ENCODE data around the gene RGSL1. TPM values are rescaled to one million over a fixed set of nuclear protein-coding genes. Genes with fewer than 3 reads are reported as not detected.

The RGSL1 gene
- polyA plus RNA-seq, 1 experiment: not detected

DNA sequence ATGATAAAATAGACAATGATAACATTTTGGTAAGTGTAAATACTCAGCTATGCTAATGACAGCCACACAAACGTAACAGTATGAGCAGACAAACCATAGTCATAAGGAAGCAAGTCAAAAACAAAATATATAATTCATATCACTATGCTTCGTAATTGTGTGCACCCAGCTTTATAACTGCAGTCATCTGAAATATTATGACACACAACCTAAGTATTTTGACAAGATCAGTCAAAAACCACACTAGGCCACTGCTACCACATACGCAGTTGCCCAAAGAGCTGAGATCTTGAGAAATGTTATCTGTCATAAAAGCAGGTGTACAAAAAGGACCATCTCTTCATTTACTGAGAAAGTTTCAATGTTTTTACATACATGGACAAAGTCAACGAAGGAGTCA lies 113.1 kb downstream of the RGSL1 start:
- CTCF ChIA-PET: no interaction called here
- DNase-seq (ENCODE audit: low read depth): no peak
- no peaks in the 10 kb centered on the region for H3K27me3 ChIP-seq (ENCODE audit: control insufficient read depth, insufficient read depth, low read length)
- H3K36me3 ChIP-seq (ENCODE audit: control insufficient read depth, insufficient read depth, low read length): no peaks in the 10 kb centered on the region
- POLR2A ChIA-PET: no interaction called here
- TF ChIP-seq, protein P1, sequence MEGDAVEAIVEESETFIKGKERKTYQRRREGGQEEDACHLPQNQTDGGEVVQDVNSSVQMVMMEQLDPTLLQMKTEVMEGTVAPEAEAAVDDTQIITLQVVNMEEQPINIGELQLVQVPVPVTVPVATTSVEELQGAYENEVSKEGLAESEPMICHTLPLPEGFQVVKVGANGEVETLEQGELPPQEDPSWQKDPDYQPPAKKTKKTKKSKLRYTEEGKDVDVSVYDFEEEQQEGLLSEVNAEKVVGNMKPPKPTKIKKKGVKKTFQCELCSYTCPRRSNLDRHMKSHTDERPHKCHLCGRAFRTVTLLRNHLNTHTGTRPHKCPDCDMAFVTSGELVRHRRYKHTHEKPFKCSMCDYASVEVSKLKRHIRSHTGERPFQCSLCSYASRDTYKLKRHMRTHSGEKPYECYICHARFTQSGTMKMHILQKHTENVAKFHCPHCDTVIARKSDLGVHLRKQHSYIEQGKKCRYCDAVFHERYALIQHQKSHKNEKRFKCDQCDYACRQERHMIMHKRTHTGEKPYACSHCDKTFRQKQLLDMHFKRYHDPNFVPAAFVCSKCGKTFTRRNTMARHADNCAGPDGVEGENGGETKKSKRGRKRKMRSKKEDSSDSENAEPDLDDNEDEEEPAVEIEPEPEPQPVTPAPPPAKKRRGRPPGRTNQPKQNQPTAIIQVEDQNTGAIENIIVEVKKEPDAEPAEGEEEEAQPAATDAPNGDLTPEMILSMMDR (IDR thresholded peaks at IDR 0.05; ENCODE audit: insufficient read depth, low read depth, low read length): no peak
- H3K4me3 ChIP-seq (ENCODE audit: low read depth, low read length): no peak overlapping the region

DNA sequence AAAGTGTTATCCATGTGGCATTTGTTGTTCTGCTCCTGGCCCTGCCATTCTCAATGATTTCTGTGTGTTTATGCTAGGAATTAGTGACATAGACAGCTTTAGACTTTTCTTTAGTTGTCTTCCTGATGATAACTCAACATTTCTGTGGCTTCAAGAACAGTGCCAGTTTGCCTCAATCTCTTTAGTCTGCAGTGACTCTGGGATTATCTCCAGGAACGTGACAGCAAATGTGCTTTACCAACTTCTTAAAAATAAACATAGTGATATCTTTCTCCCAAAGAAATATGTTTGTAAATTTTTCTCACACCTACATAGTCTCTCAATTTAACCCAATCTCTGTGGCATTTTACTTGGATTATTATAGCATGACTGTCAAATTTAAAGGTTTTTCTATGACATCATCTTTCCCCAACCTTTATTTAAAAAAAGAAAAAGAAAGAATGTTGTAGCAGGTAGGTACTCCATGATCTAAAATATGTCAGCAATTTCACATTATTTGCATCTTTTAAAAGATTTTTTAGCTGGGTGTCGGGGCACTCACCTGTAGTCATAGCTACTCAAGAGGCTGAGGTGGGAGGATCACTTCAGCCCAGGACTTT lies 114.6 kb downstream of the RGSL1 start:
- no peak overlapping the region for H3K4me3 ChIP-seq (ENCODE audit: low read depth, low read length)
- TF ChIP-seq, protein P1 (IDR thresholded peaks at IDR 0.05; ENCODE audit: insufficient read depth, low read depth, low read length): no peak
- H3K27me3 ChIP-seq (ENCODE audit: control insufficient read depth, insufficient read depth, low read length): no peaks in the 10 kb centered on the region
- POLR2A ChIA-PET: no interaction called here
- no peak for DNase-seq (ENCODE audit: low read depth)
- CTCF ChIA-PET: no interaction called here
- no peaks in the 10 kb centered on the region for H3K36me3 ChIP-seq (ENCODE audit: control insufficient read depth, insufficient read depth, low read length)

DNA sequence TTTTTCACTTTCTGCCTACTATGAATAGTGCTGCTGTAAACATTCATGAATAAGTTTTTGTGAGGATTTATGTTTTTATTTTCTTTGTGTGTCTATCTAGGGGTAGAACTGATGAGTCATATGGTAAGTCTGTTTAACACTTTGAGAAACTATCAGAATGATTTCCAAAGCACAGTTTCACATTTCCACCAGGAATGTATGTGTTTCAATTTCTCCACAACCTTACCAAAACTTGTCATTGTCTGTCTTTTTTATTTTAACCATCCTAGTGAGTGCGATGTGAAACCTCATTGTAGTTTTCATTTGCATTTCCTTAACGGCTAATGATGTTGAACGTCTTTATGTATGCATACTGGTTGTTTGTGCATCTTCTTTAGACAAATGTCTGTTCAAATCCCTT lies 115.6 kb downstream of the RGSL1 start:
- ChIA-PET POLR2A (no interaction called here), CTCF (no interaction called here)
- no peak overlapping the region for H3K4me3 ChIP-seq (ENCODE audit: low read depth, low read length)
- H3K27me3 ChIP-seq (ENCODE audit: control insufficient read depth, insufficient read depth, low read length): no peaks in the 10 kb centered on the region
- no peaks in the 10 kb centered on the region for H3K36me3 ChIP-seq (ENCODE audit: control insufficient read depth, insufficient read depth, low read length)
- DNase-seq (ENCODE audit: low read depth): no peak
- TF ChIP-seq, protein P1 (IDR thresholded peaks at IDR 0.05; ENCODE audit: insufficient read depth, low read depth, low read length): no peak

DNA sequence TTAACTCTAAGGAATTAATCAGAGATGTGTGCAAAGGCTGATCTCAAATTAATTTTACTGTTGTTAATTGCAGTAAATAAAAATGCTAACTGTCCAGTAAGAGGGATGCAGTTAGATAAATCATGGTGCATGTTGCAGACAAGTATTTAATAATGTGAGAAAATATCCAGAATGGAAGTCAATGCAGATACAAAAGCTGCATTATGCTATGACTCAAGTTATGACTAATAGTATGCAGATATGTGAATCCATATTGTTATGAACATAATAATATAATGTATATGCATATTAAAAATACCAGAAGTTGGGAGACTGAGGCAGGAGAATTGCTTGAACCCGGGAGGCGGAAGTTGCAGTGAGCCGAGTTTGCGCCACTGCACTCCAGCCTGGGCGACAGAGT lies 117.7 kb downstream of the RGSL1 start:
- ChIA-PET CTCF (no interaction called here), POLR2A (no interaction called here)
- TF ChIP-seq, protein P1 (IDR thresholded peaks at IDR 0.05; ENCODE audit: insufficient read depth, low read depth, low read length): no peak
- Histone ChIP-seq H3K36me3 (ENCODE audit: control insufficient read depth, insufficient read depth, low read length) (no peaks in the 10 kb centered on the region), H3K4me3 (ENCODE audit: low read depth, low read length) (no peak overlapping the region), H3K27me3 (ENCODE audit: control insufficient read depth, insufficient read depth, low read length) (no peaks in the 10 kb centered on the region)
- DNase-seq (ENCODE audit: low read depth): no peak

DNA sequence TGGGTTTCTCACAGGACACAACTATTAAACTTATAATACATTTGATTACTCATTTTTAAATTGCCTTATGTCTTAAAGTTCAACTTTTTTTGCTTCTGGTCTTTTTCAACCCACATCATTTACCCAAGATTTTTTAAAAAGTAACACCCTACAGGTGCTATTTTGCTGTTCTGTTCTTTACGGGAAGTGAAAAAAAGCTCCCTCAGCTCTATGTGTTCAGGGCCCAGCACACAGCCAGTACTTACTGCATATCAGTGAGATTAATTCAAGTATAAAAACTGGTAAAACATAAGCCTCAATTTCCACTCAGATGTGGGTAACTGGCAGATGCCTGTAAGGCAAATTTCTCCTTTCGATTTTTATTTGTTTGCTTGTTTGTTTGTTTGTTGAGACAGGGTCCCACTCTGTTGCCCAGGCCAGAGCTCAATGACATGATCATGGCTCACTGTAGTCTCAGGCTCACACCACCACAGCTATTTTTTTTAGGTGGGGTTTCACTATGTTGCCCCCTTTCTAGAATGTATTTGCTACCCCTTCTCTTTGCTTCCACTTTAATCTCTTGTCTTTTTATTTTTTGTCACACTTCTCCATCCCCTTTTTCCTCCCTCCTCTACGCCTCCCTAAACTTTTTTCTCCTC lies 118.8 kb downstream of the RGSL1 start:
- CTCF ChIA-PET: no interaction called here

More for the DNA sequence above, 118.8 kb downstream of the RGSL1 start:
- Histone ChIP-seq H3K36me3 (ENCODE audit: control insufficient read depth, insufficient read depth, low read length) (no peaks in the 10 kb centered on the region), H3K4me3 (ENCODE audit: low read depth, low read length) (no peak overlapping the region), H3K27me3 (ENCODE audit: control insufficient read depth, insufficient read depth, low read length) (no peaks in the 10 kb centered on the region)
- DNase-seq (ENCODE audit: low read depth): no peak
- TF ChIP-seq, protein P1 (IDR thresholded peaks at IDR 0.05; ENCODE audit: insufficient read depth, low read depth, low read length): no peak
- POLR2A ChIA-PET: no interaction called here

All from BJ (cell line).